A673 (cell line): ENCODE measurements around the gene AFG1L. TPM values are rescaled to one million over a fixed set of nuclear protein-coding genes. Genes with fewer than 3 reads are reported as not detected.

Experiments
- BruUV-seq: library from RNA; stranded (reverse); fragments of 400-500 nt; replicated peaks from 2 replicates; lab custom pipeline; 2021; lab: Mats Ljungman, UMichigan
- CTCF ChIA-PET: fragments of 300-600 bp; sonication (Branson Sonifier 250); formaldehyde crosslinking; loops from one replicate; lab custom pipeline; 2022; ENCODE audit warnings: antibody characterized with exemption; lab: Charles Lee
- POLR2A ChIA-PET: fragments of 300-600 bp; sonication (Branson Sonifier 250); formaldehyde crosslinking; loops from one replicate; lab custom pipeline; 2022; ENCODE audit warnings: antibody characterized with exemption; ENCODE audit not compliant: low non-redundant PET; lab: Charles Lee
- DNase-seq: peaks from one replicate; pipeline ENCODE4 v3.0.0-alpha.2; 2015; ENCODE audit warnings: low spot score
- H3K27ac ChIP-seq: fragments of 200-600 bp; sonication (generic); 2 replicates; pipeline ENCODE4 v1.5.1; 2016; ENCODE audit warnings: mixed run types, low read depth, mild to moderate bottlenecking, mixed read lengths, antibody characterized with exemption, low read length; ENCODE audit not compliant: poor library complexity, severe bottlenecking
- H3K27me3 ChIP-seq: fragments of 200-600 bp; sonication (generic); replicated peaks from 2 replicates; pipeline ENCODE4 v1.6.1; 2017; ENCODE audit warnings: mixed run types, low read depth, mild to moderate bottlenecking, mixed read lengths, antibody characterized with exemption, low read length; ENCODE audit not compliant: insufficient read depth, poor library complexity
- H3K36me3 ChIP-seq: fragments of 200-600 bp; sonication (generic); 2 replicates; pipeline ENCODE4 v1.6.1; 2016; ENCODE audit warnings: mixed run types, mild to moderate bottlenecking, mixed read lengths, antibody characterized with exemption, low read length; ENCODE audit not compliant: insufficient read depth, poor library complexity, severe bottlenecking
- H3K4me1 ChIP-seq: fragments of 200-600 bp; sonication (generic); 2 replicates; pipeline ENCODE4 v1.6.1; 2017; ENCODE audit warnings: mixed run types, mild to moderate bottlenecking, mixed read lengths, antibody characterized with exemption, low read length; ENCODE audit not compliant: insufficient read depth, poor library complexity, severe bottlenecking
- H3K4me3 ChIP-seq: fragments of 200-600 bp; sonication (generic); 2 replicates; pipeline ENCODE4 v1.5.1; 2016; ENCODE audit warnings: low read depth, mixed run types, mild to moderate bottlenecking, mixed read lengths, low read length; ENCODE audit not compliant: poor library complexity, severe bottlenecking
- H3K9me3 ChIP-seq: fragments of 200-600 bp; sonication (generic); 2 replicates; pipeline ENCODE4 v1.6.1; 2016; ENCODE audit warnings: mixed run types, low read depth, mild to moderate bottlenecking, mixed read lengths, antibody characterized with exemption, low read length; ENCODE audit not compliant: poor library complexity, severe bottlenecking
- CTCF ChIP-seq: fragments of 300-800, 200-600 bp; sonication (generic); conservative IDR thresholded peaks from 2 replicates; pipeline ENCODE4 v1.5.1; 2017; ENCODE audit warnings: low read depth, mild to moderate bottlenecking, antibody characterized with exemption, low read length, moderate library complexity, mixed read lengths
- EZH2 ChIP-seq: fragments of 200-600 bp; sonication (generic); IDR thresholded peaks from 2 replicates; pipeline ENCODE4 v1.6.1; 2017; ENCODE audit warnings: borderline replicate concordance, low read depth, mild to moderate bottlenecking, mixed read lengths, antibody characterized with exemption, low read length; ENCODE audit not compliant: poor library complexity, severe bottlenecking
- intact Hi-C: fragments of 100-400 bp; cut with micrococcal nuclease; formaldehyde crosslinking; loops from one replicate; pipeline ENCODE4 v1.10.0; 2022; ENCODE audit not compliant: unreplicated experiment
- total RNA-seq: library from RNA; stranded (reverse); gene quantifications from 2 replicates; pipeline ENCODE4 v1.2.3, GENCODE V29; 2021

The AFG1L gene
- total RNA-seq, 1 experiment from 2014 or later = 7.5 TPM

GRCh38 chr6:108556866-108557493 lies 262.1 kb downstream of the AFG1L start:
- TSS peak; percentile 21 for BruUV-seq
- peaks cover 10% of the 10 kb centered on the region for H3K4me1 ChIP-seq
- no peaks in the 10 kb centered on the region for H3K9me3 ChIP-seq
- no peaks in the 10 kb centered on the region for H3K27me3 ChIP-seq
- ChIA-PET POLR2A (interaction anchor here (0.5 kb wide), 1 partner anchor 897 kb away, joined by 3 read pairs; no protein-coding TSS in a partner anchor), CTCF (interaction anchor here (0.7 kb wide), 1 partner anchor 22 kb away, joined by 3 read pairs; no protein-coding TSS in a partner anchor)
- H3K4me3 ChIP-seq = peak overlapping the region; percentile 97
- DNase-seq = no peak
- no peak for TF ChIP-seq CTCF
- TF ChIP-seq EZH2 = no peak
- H3K27ac ChIP-seq = peak overlapping the region; percentile 79
- no peaks in the 10 kb centered on the region for H3K36me3 ChIP-seq
- intact Hi-C loops = loop anchor here (5.0 kb wide), 3 partner anchors 280 to 515 kb away; no protein-coding TSS in a partner anchor

- POLR2A ChIA-PET = interaction anchor here (0.5 kb wide), 1 partner anchor 897 kb away, joined by 3 read pairs; no protein-coding TSS in a partner anchor
- no peaks in the 10 kb centered on the region for H3K27me3 ChIP-seq
- DNase-seq = peak; percentile 86
- intact Hi-C loops = loop anchor here (5.0 kb wide), 3 partner anchors 280 to 515 kb away; no protein-coding TSS in a partner anchor
- CTCF ChIA-PET = interaction anchor here (0.7 to 0.9 kb wide), 2 partner anchors 344 to 453 kb away, joined by 4 read pairs; no protein-coding TSS in a partner anchor
- H3K4me3 ChIP-seq = peak overlapping the region; percentile 97
- BruUV-seq = no TSS peak
- no peak for TF ChIP-seq EZH2
- TF ChIP-seq CTCF = no peak
- H3K9me3 ChIP-seq = no peaks in the 10 kb centered on the region
- peaks cover 16% of the 10 kb centered on the region for H3K4me1 ChIP-seq
- no peaks in the 10 kb centered on the region for H3K36me3 ChIP-seq
- peak overlapping the region; percentile 79 for H3K27ac ChIP-seq
Measured at GRCh38 chr6:108557494-108558371, 262.9 kb downstream of the AFG1L start.

DNA sequence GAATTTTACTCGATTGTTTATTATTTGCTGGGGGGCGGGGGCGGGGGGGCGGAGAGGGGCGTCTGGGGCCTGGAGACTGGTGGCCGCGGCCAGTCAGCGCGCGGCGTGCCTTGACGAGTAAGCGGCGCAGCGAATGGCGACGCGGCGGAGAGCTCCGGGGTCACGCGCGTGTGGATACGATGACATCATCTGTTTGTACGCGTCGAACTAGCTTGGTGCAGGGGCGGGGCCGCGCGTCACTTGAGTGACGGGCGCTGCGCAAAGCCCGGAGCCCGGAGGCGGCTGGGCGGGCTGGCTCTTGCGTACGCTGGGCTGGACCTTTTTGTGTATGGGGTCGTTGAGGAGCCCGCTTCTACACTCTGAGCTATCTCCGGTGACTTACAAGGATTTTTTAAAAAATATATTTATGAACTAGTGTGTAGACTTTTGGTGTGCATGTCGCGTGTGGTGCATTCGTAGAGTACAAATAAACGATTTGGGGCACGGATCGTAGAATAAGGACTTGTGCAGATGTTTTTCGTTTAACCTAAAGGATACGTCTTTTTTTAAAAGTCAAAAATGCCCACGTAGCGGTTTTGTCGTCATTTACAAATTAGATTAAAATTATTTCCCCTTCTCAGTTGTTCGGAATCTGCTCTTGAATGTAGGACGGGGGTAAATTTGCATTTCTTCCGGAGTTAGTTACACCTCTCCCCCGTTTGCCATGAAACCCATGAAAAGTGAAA lies 263.7 kb downstream of the AFG1L start:
- Histone ChIP-seq H3K27ac (peak overlapping the region; percentile 79), H3K4me1 (peaks cover 19% of the 10 kb centered on the region), H3K27me3 (no peaks in the 10 kb centered on the region), H3K9me3 (no peaks in the 10 kb centered on the region), H3K36me3 (no peaks in the 10 kb centered on the region), H3K4me3 (peak overlapping the region; percentile 97)
- intact Hi-C loops = loop anchor here (5.0 kb wide), 3 partner anchors 279 to 514 kb away; no protein-coding TSS in a partner anchor
- ChIA-PET POLR2A (interaction anchor here (0.6 kb wide), 1 partner anchor 1341 kb away, joined by 3 read pairs; no protein-coding TSS in a partner anchor), CTCF (interaction anchor here (0.7 to 0.9 kb wide), 2 partner anchors 344 to 452 kb away, joined by 4 read pairs; no protein-coding TSS in a partner anchor)
- no peak for TF ChIP-seq EZH2
- no peak for TF ChIP-seq CTCF
- BruUV-seq = no TSS peak
- peak; percentile 99 for DNase-seq
